Left ventricle myocardium inferior (tissue), 1 donor: ENCODE measurements around the gene PGGHG. TPM values are rescaled to one million over a fixed set of nuclear protein-coding genes. Genes with fewer than 3 reads are reported as not detected.

Experiments
- DNase-seq: peaks from one replicate; pipeline ENCODE4 v3.0.0-alpha.2; 2020
- H3K27ac ChIP-seq: fragments of 200-600 bp; replicated peaks from 2 replicates; pipeline ENCODE4 v1.8.0; 2021
- H3K27me3 ChIP-seq: fragments of 200-600 bp; 2 replicates; pipeline ENCODE4 v1.8.0; 2021; ENCODE audit warnings: low read depth
- H3K36me3 ChIP-seq: fragments of 200-600 bp; 2 replicates; pipeline ENCODE4 v1.8.0; 2021
- H3K4me1 ChIP-seq: fragments of 200-600 bp; 2 replicates; pipeline ENCODE4 v1.8.0; 2021
- H3K4me3 ChIP-seq: fragments of 200-600 bp; 2 replicates; pipeline ENCODE4 v1.8.0; 2021; ENCODE audit warnings: mild to moderate bottlenecking, moderate library complexity
- H3K9me3 ChIP-seq: fragments of 200-600 bp; replicated peaks from 2 replicates; pipeline ENCODE4 v1.8.0; 2021
- CTCF ChIP-seq: fragments of 200-600 bp; IDR thresholded peaks from 2 replicates; pipeline ENCODE4 v1.8.0; 2021; ENCODE audit warnings: antibody characterized with exemption, mild to moderate bottlenecking, borderline replicate concordance
- intact Hi-C: fragments of 100-400 bp; cut with micrococcal nuclease; formaldehyde crosslinking; loops from one replicate; pipeline ENCODE4 v1.11.0; 2022
- total RNA-seq: library from RNA; stranded (reverse); fragmentation: NEBNext Ultra II Directional; extraction: Animal tissue kit (Norgen Biotek cat#: 25700); gene quantifications from one replicate; pipeline ENCODE4 v1.2.1, GENCODE V29; 2021
- donor health status: DM: no; HTN: yes; CAD: no; lungs with severe emphysema.

Gene PGGHG
- total RNA-seq, 1 donor from 2014 or later: 7.2 TPM

GRCh38 chr11:250274-250673 lies 38.7 kb upstream of the PGGHG start:
- Histone ChIP-seq H3K9me3 (no peaks in the 10 kb centered on the region), H3K36me3 (peaks cover 86% of the 10 kb centered on the region), H3K4me1 (no peaks in the 10 kb centered on the region), H3K27ac (no peak overlapping the region), H3K27me3 (no peaks in the 10 kb centered on the region), H3K4me3 (no peak overlapping the region)
- TF ChIP-seq CTCF: no peak
- intact Hi-C loops: no loop called here
- DNase-seq: no peak

GRCh38 chr11:250740-251299 lies 38.1 kb upstream of the PGGHG start:
- Histone ChIP-seq H3K9me3 (no peaks in the 10 kb centered on the region), H3K27me3 (no peaks in the 10 kb centered on the region), H3K27ac (no peak overlapping the region), H3K36me3 (peaks cover 83% of the 10 kb centered on the region), H3K4me3 (no peak overlapping the region), H3K4me1 (no peaks in the 10 kb centered on the region)
- peak; percentile 66 for TF ChIP-seq CTCF
- intact Hi-C loops: no loop called here
- DNase-seq: peak; percentile 57

GRCh38 chr11:251550-251949 lies 37.4 kb upstream of the PGGHG start:
- peaks cover 75% of the 10 kb centered on the region for H3K36me3 ChIP-seq
- intact Hi-C loops: no loop called here
- TF ChIP-seq CTCF: no peak

GRCh38 chr11:252666-253065 lies 36.3 kb upstream of the PGGHG start:
- H3K9me3 ChIP-seq: no peaks in the 10 kb centered on the region
- DNase-seq: no peak
- H3K27me3 ChIP-seq: no peaks in the 10 kb centered on the region
- intact Hi-C loops: no loop called here
- H3K4me1 ChIP-seq: no peaks in the 10 kb centered on the region
- TF ChIP-seq CTCF: no peak
- H3K4me3 ChIP-seq: no peak overlapping the region
- peaks cover 64% of the 10 kb centered on the region for H3K36me3 ChIP-seq
- H3K27ac ChIP-seq: no peak overlapping the region

More at GRCh38 chr11:251550-251949, 37.4 kb upstream of the PGGHG start:
- no peaks in the 10 kb centered on the region for H3K27me3 ChIP-seq
- no peak overlapping the region for H3K4me3 ChIP-seq
- no peaks in the 10 kb centered on the region for H3K9me3 ChIP-seq
- no peaks in the 10 kb centered on the region for H3K4me1 ChIP-seq
- no peak overlapping the region for H3K27ac ChIP-seq
- no peak for DNase-seq

- no peak overlapping the region for H3K4me3 ChIP-seq
- no peak for DNase-seq
- no peak overlapping the region for H3K27ac ChIP-seq
- no peak for TF ChIP-seq CTCF
- H3K27me3 ChIP-seq: no peaks in the 10 kb centered on the region
- intact Hi-C loops: no loop called here
- H3K36me3 ChIP-seq: peaks cover 57% of the 10 kb centered on the region
- H3K9me3 ChIP-seq: no peaks in the 10 kb centered on the region
- no peaks in the 10 kb centered on the region for H3K4me1 ChIP-seq
Measured at GRCh38 chr11:253160-253885, 35.6 kb upstream of the PGGHG start.
